CD4-positive, alpha-beta T cell treated with Interleukin-17A for 4 hours (primary cell): ENCODE measurements around the gene CCL4L2.
"Not testable (repeated sequence)": the region's sequence is repeated elsewhere in the genome, so short reads cannot be mapped to it uniquely, and the experiment has no call there.

Source experiments
- DNase-seq: peaks from one replicate; pipeline ENCODE4 v3.0.0-alpha.2; 2020; ENCODE audit warnings: mixed read lengths

Gene CCL4L2

GRCh38 chr17:36195434-36196130, 15.3 kb upstream of the CCL4L2 start:
- no peak for DNase-seq

DNA sequence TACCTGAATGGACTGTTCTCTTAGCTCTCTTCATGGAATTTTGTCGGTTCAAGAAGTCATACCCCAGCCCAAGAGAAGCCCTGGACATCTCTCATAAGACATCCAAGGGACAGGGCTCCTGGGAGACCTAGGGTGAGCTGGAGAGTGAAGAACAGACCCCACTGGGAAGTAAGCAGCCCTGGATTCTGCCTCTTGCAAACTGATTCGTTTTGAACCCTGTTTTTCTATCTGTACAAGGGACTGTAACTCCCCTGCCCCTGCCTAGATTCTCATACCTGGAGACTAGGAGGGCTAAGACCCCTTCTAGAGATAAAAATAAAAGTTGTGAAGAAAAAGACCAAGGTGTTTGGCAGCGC, 14.8 kb upstream of the CCL4L2 start:
- DNase-seq = no peak

- DNase-seq = no peak
Measured at GRCh38 chr17:36197387-36197703, 13.5 kb upstream of the CCL4L2 start.

- DNase-seq = no peak
Measured at GRCh38 chr17:36198831-36199465, 11.9 kb upstream of the CCL4L2 start.

GRCh38 chr17:36201102-36201501, 9.8 kb upstream of the CCL4L2 start:
- DNase-seq = not testable (repeated sequence)

DNA sequence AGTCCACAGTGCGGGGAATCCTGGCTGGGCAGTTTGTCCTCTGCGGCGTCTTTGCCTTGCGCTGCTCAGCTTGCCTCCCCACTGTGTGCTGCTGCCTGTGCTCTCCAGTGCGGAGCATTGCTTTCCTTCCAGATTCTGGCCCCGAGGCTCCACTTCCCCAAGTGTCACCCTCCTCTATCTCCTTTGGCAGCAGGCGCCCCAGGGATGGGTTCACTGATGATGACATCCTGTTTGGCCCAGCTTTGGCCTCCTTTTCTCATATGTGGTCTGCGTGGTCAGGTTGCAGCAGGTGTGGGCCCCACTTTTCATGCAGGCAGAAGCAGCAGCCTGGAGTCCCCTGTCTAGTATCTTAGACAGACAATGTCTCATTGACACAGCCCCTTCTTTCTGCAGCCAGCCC, 9.4 kb upstream of the CCL4L2 start:
- not testable (repeated sequence) for DNase-seq

DNA sequence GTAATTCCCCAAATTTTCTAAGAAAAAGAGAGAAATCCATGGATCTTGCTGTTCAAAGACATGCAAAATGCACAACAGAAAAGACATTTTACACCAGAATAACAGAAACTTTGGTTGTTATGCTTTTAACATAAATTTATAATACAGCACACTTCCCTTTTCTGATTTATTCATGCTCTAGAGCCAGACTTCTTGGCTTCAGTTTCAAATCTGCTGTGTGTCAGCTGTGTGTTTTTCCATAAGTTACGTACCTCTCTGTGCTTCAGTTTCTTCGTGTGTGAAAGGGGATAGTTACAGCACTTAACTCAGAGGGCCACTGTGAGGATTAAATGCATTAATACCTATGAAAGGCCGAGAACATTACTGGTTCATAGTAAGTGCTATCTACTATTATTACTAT, 7.5 kb upstream of the CCL4L2 start:
- DNase-seq = no peak

DNA sequence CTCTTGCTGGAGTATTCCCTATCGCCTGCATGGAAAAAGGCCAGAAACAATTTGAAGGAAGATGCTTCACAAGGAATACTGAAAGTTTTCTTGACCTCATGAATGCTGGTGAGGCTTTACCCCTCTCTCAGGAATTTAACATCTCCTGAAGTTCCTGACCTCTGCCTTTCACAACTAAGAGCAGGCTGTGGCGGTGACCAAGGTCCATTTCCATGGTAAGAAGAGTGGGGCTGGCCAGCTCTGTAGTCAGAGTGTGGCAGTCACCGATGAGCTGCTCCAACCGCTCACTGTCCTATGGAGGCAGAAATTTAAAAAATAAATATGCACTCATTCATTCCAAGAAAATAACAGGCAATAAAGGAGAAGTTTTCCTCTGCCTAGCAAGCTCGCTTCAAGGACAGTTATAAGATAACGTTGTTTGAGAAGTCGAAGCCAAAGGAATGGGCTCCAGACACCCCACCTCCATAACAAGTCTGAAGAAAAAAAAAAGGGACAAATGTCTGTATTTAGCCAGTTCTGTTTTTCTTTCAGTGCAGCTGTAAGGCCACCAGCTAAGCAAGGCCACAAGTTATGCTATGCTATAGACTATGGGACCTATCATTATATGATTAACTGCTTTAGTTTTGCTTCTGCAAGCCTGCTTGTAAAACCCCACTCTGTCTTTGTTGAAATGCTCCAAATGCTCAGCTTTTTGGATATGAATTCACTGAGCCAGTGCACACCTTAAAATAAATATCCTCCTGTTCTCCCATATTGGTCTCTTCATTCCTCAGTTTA, 6.0 kb upstream of the CCL4L2 start:
- DNase-seq = no peak

DNA sequence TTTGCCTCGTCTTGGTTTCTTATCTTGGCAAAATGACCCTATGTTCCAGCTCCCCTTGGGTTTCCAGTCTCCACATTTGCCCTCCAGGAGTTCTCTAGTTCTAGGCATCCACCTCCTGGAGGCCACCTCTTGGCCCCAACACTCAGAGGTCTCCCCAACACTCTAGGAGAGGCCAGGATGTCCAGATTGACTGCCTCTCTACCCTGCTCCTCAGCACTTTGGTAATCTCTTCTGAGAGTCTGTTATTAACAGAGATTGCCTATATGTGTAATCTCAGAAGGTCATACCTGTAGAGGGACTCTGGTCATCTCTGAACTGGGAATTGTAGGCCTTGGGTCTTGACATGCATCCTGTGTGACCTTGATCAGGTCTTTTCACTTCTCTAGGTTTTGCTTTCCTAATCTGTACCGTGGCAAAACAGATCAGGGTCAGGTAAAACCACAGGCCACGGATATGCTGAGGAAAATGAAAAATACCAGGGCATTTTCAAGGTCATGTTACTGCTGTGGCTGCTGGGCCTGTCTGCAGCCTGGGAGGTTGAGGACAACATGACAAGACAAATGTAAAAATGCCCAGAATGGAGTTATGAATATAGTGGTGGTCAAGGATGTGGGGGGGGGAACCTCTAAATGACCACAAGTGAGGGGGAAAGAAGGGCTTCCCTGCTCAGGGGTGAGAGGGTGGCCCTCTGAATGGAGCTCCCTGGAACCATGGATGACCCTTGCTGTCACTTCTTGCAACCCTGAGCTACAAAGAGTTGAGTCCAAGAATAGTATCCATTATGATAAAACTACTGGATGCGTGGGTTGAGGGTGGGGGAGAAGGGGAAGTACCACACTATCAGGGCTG, 5.0 kb upstream of the CCL4L2 start:
- no peak for DNase-seq

- not testable (repeated sequence) for DNase-seq
Measured at GRCh38 chr17:36206486-36206821, 4.4 kb upstream of the CCL4L2 start.

DNA sequence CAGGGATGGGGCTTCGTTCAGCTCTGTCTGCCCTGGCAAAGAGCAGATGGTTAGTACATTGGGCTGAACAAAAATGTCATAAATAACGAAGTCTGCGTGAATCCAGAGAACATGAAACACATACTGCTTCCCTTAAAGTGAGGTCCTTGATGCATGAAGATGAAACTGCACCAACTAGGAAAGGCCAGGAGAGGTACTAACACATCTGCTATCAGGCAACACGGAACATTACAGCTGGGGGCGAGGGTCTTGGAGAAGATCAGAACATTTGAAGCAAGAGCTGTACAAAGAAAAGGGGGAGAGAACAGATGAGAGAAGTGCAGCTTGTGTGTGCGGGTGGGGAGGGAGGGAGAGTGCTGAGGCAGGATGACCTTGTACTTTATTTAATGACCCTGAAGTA, 3.5 kb upstream of the CCL4L2 start:
- not testable (repeated sequence) for DNase-seq

DNA sequence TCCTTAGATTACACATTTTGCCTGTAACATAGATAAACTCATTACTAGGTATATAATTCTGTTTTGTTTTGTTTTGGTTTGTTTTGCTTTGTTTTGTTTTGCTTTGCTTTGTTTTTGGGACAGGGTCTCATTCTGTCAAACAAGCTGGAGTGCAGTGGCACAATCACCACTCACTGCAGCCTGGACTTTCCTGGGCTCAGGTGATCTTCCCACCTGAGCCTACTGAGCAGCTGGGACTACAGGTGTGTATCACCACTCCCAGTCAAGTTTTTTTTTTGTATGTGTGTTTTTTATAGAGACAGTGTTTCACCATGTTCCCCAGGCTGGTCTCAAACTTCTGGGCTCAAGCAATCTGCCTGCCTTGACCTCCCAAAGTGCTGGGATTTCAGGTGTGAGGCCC, 1.3 kb upstream of the CCL4L2 start:
- DNase-seq = no peak

DNA sequence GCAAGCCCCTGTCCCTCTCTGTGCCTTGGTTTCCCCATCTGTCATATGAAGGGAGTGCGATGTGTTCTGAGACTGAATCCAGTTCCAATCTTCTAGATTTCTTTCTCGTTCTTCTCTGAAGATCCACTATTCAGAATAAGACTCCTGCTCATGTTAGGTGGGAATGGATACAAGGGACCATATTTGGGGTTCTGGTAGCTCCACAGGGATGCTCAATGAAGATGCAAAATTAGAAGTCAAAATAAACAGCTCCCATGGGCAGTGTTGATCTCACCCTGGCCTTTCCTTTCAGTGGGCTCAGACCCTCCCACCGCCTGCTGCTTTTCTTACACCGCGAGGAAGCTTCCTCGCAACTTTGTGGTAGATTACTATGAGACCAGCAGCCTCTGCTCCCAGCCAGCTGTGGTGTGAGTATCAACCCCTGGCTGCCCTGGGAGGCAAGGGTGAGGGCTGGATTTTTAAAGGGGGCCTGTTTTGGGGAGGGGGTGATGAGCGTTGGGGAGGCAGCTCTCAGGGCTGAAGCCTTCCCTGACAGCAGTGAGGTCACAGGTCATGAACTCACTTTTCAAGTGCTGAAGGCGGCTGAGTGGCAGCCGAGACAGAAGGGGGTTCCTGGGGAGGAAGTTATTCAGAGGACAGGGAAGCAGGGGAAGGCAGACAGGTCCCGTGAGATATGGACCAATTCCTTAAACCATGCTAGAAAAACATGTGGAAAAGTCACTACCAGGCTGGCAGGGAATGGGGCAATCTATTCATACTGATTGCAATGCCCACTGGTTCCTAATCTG, 815 bp downstream of the CCL4L2 start:
- not testable (repeated sequence) for DNase-seq

GRCh38 chr17:36212272-36212605, 1.4 kb downstream of the CCL4L2 start:
- no peak for DNase-seq

- no peak for DNase-seq
Measured at GRCh38 chr17:36212966-36213365, 2.1 kb downstream of the CCL4L2 start.

DNA sequence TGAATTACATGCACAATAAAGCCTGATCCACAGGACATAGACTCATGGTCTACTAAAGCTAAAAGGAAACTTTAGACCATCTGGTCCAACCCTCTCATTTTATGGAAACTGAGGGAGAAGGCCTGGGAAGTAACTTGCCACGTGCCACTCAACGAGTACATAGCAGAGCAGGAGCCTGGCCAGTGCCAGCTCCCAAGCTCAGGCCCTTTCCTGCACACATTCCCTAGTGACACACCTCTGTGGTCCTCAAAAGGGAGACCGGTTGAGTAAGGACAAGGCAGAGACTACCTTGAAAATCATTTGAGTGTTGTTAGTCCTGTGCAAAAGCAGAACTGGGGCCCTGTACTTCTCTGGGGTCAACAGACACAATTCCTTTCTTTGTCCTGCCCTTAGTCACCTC, 2.8 kb downstream of the CCL4L2 start:
- no peak for DNase-seq

GRCh38 chr17:36214918-36215317, 4.1 kb downstream of the CCL4L2 start:
- DNase-seq = no peak

- DNase-seq = not testable (repeated sequence)
Measured at GRCh38 chr17:36215406-36216308, 4.8 kb downstream of the CCL4L2 start.

DNA sequence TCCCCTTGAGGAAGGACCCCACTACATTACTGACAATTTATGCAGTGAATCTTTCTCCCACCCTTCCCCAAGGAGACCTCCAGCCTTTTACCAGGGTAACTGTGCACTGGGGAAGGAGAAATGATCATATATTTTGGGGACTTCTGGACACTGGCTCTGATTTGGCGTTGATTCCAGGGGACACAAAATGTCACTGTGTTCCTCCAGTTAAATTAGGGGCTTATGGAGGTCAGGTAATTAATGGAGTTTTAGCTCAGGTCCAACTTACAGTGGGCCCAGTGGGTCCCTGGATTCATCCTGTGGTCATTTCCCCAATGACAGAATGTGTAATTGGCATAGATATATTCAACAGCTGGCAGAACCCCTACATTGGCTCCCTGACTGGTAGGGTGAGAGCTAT, 8.7 kb downstream of the CCL4L2 start:
- DNase-seq = not testable (repeated sequence)

DNA sequence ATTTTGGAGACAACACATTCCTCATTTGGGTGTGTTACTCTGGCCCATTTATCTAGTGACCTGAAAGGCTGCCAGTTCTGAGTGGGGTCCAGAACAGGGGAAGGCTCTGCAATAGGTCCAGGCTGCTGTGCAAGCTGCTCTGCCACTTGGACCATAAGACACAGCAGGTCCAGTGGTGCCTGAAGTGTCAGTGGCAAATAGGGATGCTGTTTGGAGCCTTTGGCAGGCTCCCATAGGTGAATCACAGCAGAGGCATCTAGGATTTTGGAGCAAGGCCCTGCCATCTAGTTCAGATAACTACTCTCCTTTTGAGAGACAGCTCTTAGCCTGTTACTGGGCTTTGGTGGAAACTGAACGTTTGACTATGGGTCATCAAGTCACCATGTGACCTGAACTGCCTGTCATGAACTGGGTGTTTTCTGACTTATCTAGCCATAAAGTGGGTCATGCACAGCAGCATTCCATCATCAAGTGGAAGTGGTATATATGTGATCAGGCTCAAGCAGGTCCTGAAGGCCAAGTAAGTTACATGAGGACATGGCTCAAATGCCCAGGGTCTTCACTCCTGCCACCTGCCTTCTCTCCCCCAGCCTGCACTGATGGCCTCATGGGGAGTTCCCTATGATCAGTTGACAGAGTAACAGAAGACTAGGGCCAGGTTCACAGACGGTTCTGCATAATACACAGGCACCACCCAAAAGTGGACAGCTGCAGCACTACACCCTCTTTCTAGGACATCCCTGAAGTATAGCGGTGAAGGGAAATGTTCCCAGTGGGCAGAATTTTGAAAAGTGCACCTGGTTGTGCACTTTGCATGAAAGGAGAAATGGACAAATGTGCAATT, 10.1 kb downstream of the CCL4L2 start:
- DNase-seq = not testable (repeated sequence)
